GM12878 (cell line): ENCODE measurements around the gene SORL1. TPM values are rescaled to one million over a fixed set of nuclear protein-coding genes. Genes with fewer than 3 reads are reported as not detected.

Experiments used
- ATAC-seq: fragments of 200-7000 bp; cut with Tn5 transposase; 3 replicates; pipeline ENCODE4 v1.9.1; 2020; ENCODE audit warnings: mild to moderate bottlenecking, moderate library complexity
- BruUV-seq: library from RNA; stranded (reverse); fragments of 400-500 nt; replicated peaks from 2 replicates; lab custom pipeline; 2021; lab: Mats Ljungman, UMichigan
- CTCF ChIA-PET: fragments of 300-600 bp; sonication (Branson Sonifier 250); formaldehyde crosslinking; extraction: SDS; loops from one replicate; lab custom pipeline; 2021; ENCODE audit warnings: inconsistent platforms; lab: Yijun Ruan, JAX
- POLR2A ChIA-PET: fragments of 350-600 bp; formaldehyde crosslinking; extraction: SDS; loops from one replicate; lab custom pipeline; 2021; ENCODE audit warnings: inconsistent platforms; lab: Charles Lee
- RAD21 ChIA-PET: fragments of 300-600 bp; sonication (Branson Sonifier 250); formaldehyde crosslinking; loops from one replicate; lab custom pipeline; 2023; ENCODE audit warnings: antibody characterized with exemption; ENCODE audit not compliant: unreplicated experiment; lab: Charles Lee
- SMC1A ChIA-PET: fragments of 300-600 bp; sonication (Branson Sonifier 250); formaldehyde crosslinking; loops from one replicate; lab custom pipeline; 2023; ENCODE audit not compliant: unreplicated experiment, uncharacterized antibody; lab: Charles Lee
- DNase-seq: peaks from one replicate; pipeline ENCODE4 v3.0.0-alpha.2; 2011; ENCODE audit warnings: low read depth, low spot score
- FAIRE-seq: peaks from 3 replicates; lab custom pipeline; 2011; peaks lifted over from hg19 to GRCh38; lab: Jason Lieb, UNC
- H2AFZ ChIP-seq: 2 replicates; pipeline ENCODE4 v1.6.0; 2011; ENCODE audit warnings: low read depth, low read length, control low read depth; ENCODE audit not compliant: control insufficient read depth
- H3K27ac ChIP-seq: 2 replicates; pipeline ENCODE4 v1.5.1; 2011; ENCODE audit warnings: control low read depth; ENCODE audit not compliant: control insufficient read depth, insufficient read depth
- H3K27me3 ChIP-seq, 2 experiments: replicated peaks in 1 of 2; 2 replicates each; pipeline versions ENCODE4 v1.6.0 to v1.6.1; 2011; ENCODE audit warnings: low read length in 1 of 2; ENCODE audit not compliant: control insufficient read depth in 2 of 2, insufficient read depth in 2 of 2
- H3K36me3 ChIP-seq, 2 experiments: 2 replicates each; pipeline ENCODE4 v1.5.1; 2011; ENCODE audit warnings: low read length in 1 of 2; ENCODE audit not compliant: control insufficient read depth in 2 of 2, insufficient read depth in 2 of 2
- H3K4me1 ChIP-seq: 2 replicates; pipeline ENCODE4 v1.6.1; 2011; ENCODE audit warnings: mild to moderate bottlenecking, low read length, moderate library complexity, mixed read lengths; ENCODE audit not compliant: control insufficient read depth, insufficient read depth
- H3K4me2 ChIP-seq: 2 replicates; pipeline ENCODE4 v1.6.0; 2011; ENCODE audit warnings: control low read depth; ENCODE audit not compliant: control insufficient read depth, insufficient read depth
- H3K4me3 ChIP-seq: fragments of 200-600 bp; sonication (generic); 2 replicates; pipeline ENCODE4 v1.5.1; 2016
- H3K79me2 ChIP-seq: 2 replicates; pipeline ENCODE4 v1.6.0; 2011; ENCODE audit warnings: low read length; ENCODE audit not compliant: control insufficient read depth, insufficient read depth
- H3K9ac ChIP-seq: 2 replicates; pipeline ENCODE4 v1.8.0; 2011; ENCODE audit warnings: low read length, control low read depth, mixed read lengths; ENCODE audit not compliant: control insufficient read depth, insufficient read depth
- H3K9me3 ChIP-seq: replicated peaks from 3 replicates; pipeline ENCODE4 v1.5.1; 2011; ENCODE audit warnings: mild to moderate bottlenecking, low read length; ENCODE audit not compliant: control insufficient read depth, insufficient read depth
- H4K20me1 ChIP-seq: 2 replicates; pipeline ENCODE4 v1.6.0; 2011; ENCODE audit not compliant: control insufficient read depth, insufficient read depth
- CHD2 ChIP-seq: IDR thresholded peaks from 2 replicates; pipeline ENCODE4 v1.6.1; 2011; ENCODE audit warnings: low read depth, low read length, improper control_type of control experiment, borderline replicate concordance
- NFYB ChIP-seq: IDR thresholded peaks from 2 replicates; pipeline ENCODE4 v1.6.1; 2011; ENCODE audit warnings: low read depth, mild to moderate bottlenecking, low read length, improper control_type of control experiment, moderate library complexity; ENCODE audit not compliant: insufficient read depth
- POLR2A ChIP-seq: IDR thresholded peaks from 2 replicates; pipeline ENCODE4 v1.6.1; 2011; ENCODE audit warnings: low read depth, mild to moderate bottlenecking, low read length
- SKIL ChIP-seq: fragments of 450-650 bp; IDR thresholded peaks from 2 replicates; pipeline ENCODE4 v1.6.1; 2017; ENCODE audit warnings: mild to moderate bottlenecking, low read depth, inconsistent platforms; ENCODE audit not compliant: poor library complexity, severe bottlenecking
- SMAD5 ChIP-seq: IDR thresholded peaks from 2 replicates; pipeline ENCODE4 v1.6.1; 2016; ENCODE audit warnings: antibody characterized with exemption, low read depth
- TARDBP ChIP-seq: IDR thresholded peaks from 2 replicates; pipeline ENCODE4 v1.6.1; 2016; ENCODE audit warnings: borderline replicate concordance
- WRNIP1 ChIP-seq: IDR thresholded peaks from 2 replicates; pipeline ENCODE4 v1.6.1; 2011; ENCODE audit warnings: low read depth, low read length, improper control_type of control experiment, borderline replicate concordance
- WGBS: methylation state at CpG from one replicate; pipeline ENCODE4 v1.1.6; 2016; ENCODE audit warnings: low lambda C conversion rate; ENCODE audit not compliant: insufficient replicate concordance, insufficient coverage; ENCODE audit errors: missing lambda C conversion rate; 5-methylcytosine and 5-hydroxymethylcytosine counted together
- in situ Hi-C: fragments of 300-500 bp; cut with MboI; formaldehyde crosslinking; loops from 9 replicates; pipeline ENCODE4 v1.14.3; 2018; ENCODE audit warnings: mixed read lengths
- intact Hi-C: fragments of 100-400 bp; cut with micrococcal nuclease; formaldehyde crosslinking; loops from one replicate; pipeline ENCODE4 v1.14.2; 2022; ENCODE audit not compliant: unreplicated experiment
- polyA plus RNA-seq, 11 experiments: library from polyadenylated mRNA; depleted of rRNA in 4 of 11; unstranded in 6 of 11; stranded (reverse) in 5 of 11; fragments of >200 nt; fragmentation: Nextera tagmentation in 4 of 11; fragmentation: Illumina TruSeq in 1 of 11; extraction: Ambion mirVana in 4 of 11; extraction: Trizol in 1 of 11; gene quantifications; 1 replicate in 1 of 11; 2 replicates in 10 of 11; pipeline versions ENCODE4 v1.2.1 to v1.2.3, GENCODE V29; 2011 to 2016; ENCODE audit warnings: inconsistent platforms in 2 of 11, missing spikeins in 2 of 11, low read depth in 1 of 11
- total RNA-seq, 4 experiments: library from RNA; depleted of rRNA in 3 of 4; stranded (reverse); fragments of >200 nt in 3 of 4; fragmentation: Illumina TruSeq in 1 of 4; extraction: Trizol in 1 of 4; gene quantifications; 2 replicates each; pipeline versions ENCODE4 v1.2.1 to v1.2.3, GENCODE V29; 2013 to 2021

The SORL1 gene
- total and polyA plus RNA-seq, 10 of the 15 experiments (the other 5 are each of a cell fraction or from before 2014, with no cell fraction given) = 20.2 to 107 (median 59.9) TPM

- 84% methylated on average over 11 of the region's 11 CpGs for WGBS
- BruUV-seq = no TSS peak
- Histone ChIP-seq H3K9me3 (no peaks in the 10 kb centered on the region), H3K9ac (no peak overlapping the region), H2AFZ (no peak overlapping the region), H3K36me3 (peaks cover 32 to 51% of the 10 kb centered on the region in 2 experiments), H3K27me3 (no peaks in the 10 kb centered on the region), H3K4me2 (no peak overlapping the region), H4K20me1 (no peaks in the 10 kb centered on the region; the same call in 1 of the 2 replicates), H3K4me3 (no peak overlapping the region), H3K4me1 (peaks cover 37% of the 10 kb centered on the region), H3K27ac (no peak overlapping the region), H3K79me2 (peaks cover 3% of the 10 kb centered on the region)
- ChIA-PET SMC1A (interaction anchor here (1.2 to 1.7 kb wide), 2 partner anchors 13 kb away, joined by 6 to 9 read pairs; no protein-coding TSS in a partner anchor), RAD21 (no interaction called here), CTCF (interaction anchor here (1.4 kb wide), 1 partner anchor 104 kb away, joined by 3 read pairs; no protein-coding TSS in a partner anchor), POLR2A (interaction anchor here (0.5 kb wide), 1 partner anchor 81 kb away, joined by 3 read pairs; no protein-coding TSS in a partner anchor)
- ATAC-seq (no peak), DNase-seq (no peak), FAIRE-seq (no peak)
- TF ChIP-seq NFYB (no peak), TARDBP (no peak), POLR2A (peak; percentile 38; the same call in 1 of the 2 replicates), SKIL (no peak), WRNIP1 (no peak), SMAD5 (peak; percentile 10; the same call in 1 of the 2 replicates), CHD2 (no peak)
- in situ Hi-C loops = no loop called here
- intact Hi-C loops = no loop called here
Observed at GRCh38 chr11:121553806-121554205, 101.7 kb downstream of the SORL1 start.
